ENCODE data around the gene NEK1.

DNA sequence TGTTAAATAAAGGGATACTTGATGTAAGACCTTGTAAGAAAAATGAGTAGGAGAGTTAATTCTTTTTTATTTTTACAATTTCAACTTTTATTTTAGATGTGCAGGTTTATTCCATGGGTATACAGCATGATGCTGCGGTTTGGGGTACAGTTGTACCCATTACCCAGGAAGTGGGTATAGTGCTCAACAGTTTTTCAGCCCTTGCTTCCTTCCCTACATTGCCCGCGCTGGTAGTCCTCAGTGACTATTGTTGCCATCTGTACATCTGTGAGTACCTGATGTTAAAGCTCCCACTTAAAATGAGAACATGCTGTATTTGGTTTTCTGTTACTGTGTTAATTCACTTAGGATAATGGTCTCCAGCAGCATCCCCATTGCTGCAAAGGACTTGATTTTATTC lies 17.7 kb upstream of the NEK1 start:
- no peak for TF ChIP-seq POLR2A (IDR thresholded peaks at IDR 0.05)
- no peak for TF ChIP-seq CTCF (IDR thresholded peaks at IDR 0.05)
